ENCODE measurements around the gene MIOX. TPM values are rescaled to one million over a fixed set of nuclear protein-coding genes. Genes with fewer than 3 reads are reported as not detected.

Gene MIOX
- total and polyA plus RNA-seq, 2 of the 13 experiments (the other 11 are each of a cell fraction or from before 2014, with no cell fraction given) = 1.5 to 2.9 TPM

DNA sequence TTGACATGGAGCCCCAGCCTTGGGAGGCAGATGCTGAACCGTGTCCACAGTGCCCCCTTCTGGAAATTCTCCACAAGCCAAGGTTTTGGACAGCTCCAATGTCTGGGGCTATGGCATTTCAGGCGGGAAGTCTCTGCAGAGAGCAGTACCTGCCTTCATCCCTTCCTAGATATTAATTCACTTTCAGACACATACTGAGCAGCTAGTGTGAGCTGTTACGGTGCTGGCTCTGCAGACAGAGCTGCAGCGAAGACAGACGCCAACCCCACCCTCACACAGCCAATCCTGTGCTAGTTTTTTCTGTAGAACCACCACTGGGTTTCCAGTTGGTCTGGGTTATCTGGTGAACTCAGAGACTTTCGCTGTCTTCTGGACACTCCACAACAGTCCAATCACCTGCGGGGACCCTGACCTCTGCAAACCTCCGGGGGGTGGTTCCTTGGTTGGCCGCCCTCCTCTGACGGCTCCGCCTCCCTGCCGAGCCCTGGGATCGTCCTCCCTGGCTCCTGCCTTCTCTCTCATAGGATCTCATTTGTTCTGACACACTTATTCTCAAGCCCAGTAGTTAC is 11.7 kb downstream of the MIOX start (continued):
- TF ChIP-seq ZNF776 (CRISPR knock-in tag; IDR thresholded peaks at IDR 0.05) = no peak
- peak; percentile 79; the same call in 1 of the 2 replicates for TF ChIP-seq FOXC1 (CRISPR knock-in tag; IDR thresholded peaks at IDR 0.05; ENCODE audit: borderline replicate concordance)
- no peak for TF ChIP-seq DR1 (CRISPR knock-in tag; IDR thresholded peaks at IDR 0.05)
- no peak for TF ChIP-seq CEBPG (CRISPR knock-in tag; IDR thresholded peaks at IDR 0.05)
- TF ChIP-seq HOXD1 (CRISPR knock-in tag; IDR thresholded peaks at IDR 0.05) = no peak
- TF ChIP-seq CHD2 (IDR thresholded peaks at IDR 0.05; ENCODE audit: low read depth, low read length) = no peak
- TF ChIP-seq MIXL1 (CRISPR knock-in tag; IDR thresholded peaks at IDR 0.05) = no peak
- TF ChIP-seq ARID3A (IDR thresholded peaks at IDR 0.05; ENCODE audit: low read depth, low read length) = no peak
- no peak for TF ChIP-seq HNRNPUL1 (IDR thresholded peaks at IDR 0.05; ENCODE audit: low read depth, low read length)
- no peak for TF ChIP-seq RFX1 (IDR thresholded peaks at IDR 0.05)
- no peak; the same call in 1 of the 2 replicates for TF ChIP-seq ZSCAN21 (CRISPR knock-in tag; IDR thresholded peaks at IDR 0.05; ENCODE audit: borderline replicate concordance)
- no peak for TF ChIP-seq SRSF1 (optimal IDR thresholded peaks at IDR 0.05; ENCODE audit: low read depth, low read length)
- TF ChIP-seq MAX (IDR thresholded peaks at IDR 0.05) = peak; percentile 29; the same call in 1 of the 2 replicates
- TF ChIP-seq BCL6 (CRISPR knock-in tag; IDR thresholded peaks at IDR 0.05) = no peak
- no peak for TF ChIP-seq MED13 (CRISPR knock-in tag; IDR thresholded peaks at IDR 0.05)
- TF ChIP-seq RFX3 (CRISPR knock-in tag; IDR thresholded peaks at IDR 0.05) = no peak
- no peak for TF ChIP-seq PRMT3 (CRISPR knock-in tag; IDR thresholded peaks at IDR 0.05; ENCODE audit: borderline replicate concordance, low read depth)
- no peak for TF ChIP-seq PHF5A (CRISPR knock-in tag; IDR thresholded peaks at IDR 0.05; ENCODE audit: low read depth, unreplicated experiment)
- no peak for TF ChIP-seq BCLAF1 (IDR thresholded peaks at IDR 0.05)
- TF ChIP-seq ATF7-NPFF (CRISPR knock-in tag; IDR thresholded peaks at IDR 0.05; ENCODE audit: low read depth) = no peak
- TF ChIP-seq MEIS2 (CRISPR knock-in tag; IDR thresholded peaks at IDR 0.05) = no peak
- TF ChIP-seq TAF1 (CRISPR knock-in tag; IDR thresholded peaks at IDR 0.05) = 0 out of 2 replicates have a peak, but pooled peaks have one; percentile 19
- peak; percentile 66; the same call in 1 of the 2 replicates for TF ChIP-seq SMC3 (IDR thresholded peaks at IDR 0.05; ENCODE audit: low read length)
- TF ChIP-seq PHF21A (CRISPR knock-in tag; IDR thresholded peaks at IDR 0.05) = peak; percentile 40; the same call in 1 of the 2 replicates
